Endothelial cell of umbilical vein (primary cell): ENCODE data around the gene ARHGAP27.

ENCODE experiments used
- POLR2A ChIP-seq: IDR thresholded peaks from 2 replicates; pipeline ENCODE4 v1.6.1; 2012; ENCODE audit warnings: low read depth, mild to moderate bottlenecking, control low read depth, low read length
- POLR2AphosphoS5 ChIP-seq: IDR thresholded peaks from 2 replicates; pipeline ENCODE4 v1.6.1; 2012; ENCODE audit warnings: low read depth, mild to moderate bottlenecking, control low read depth, low read length, moderate library complexity; ENCODE audit not compliant: insufficient read depth
- TF ChIP-seq, protein P1 (sequence below), 2 donors: IDR thresholded peaks; 1 replicate in 1 of 2; 2 replicates in 1 of 2; pipeline ENCODE4 v1.5.1; 2011; ENCODE audit warnings: low read length in 2 of 2, mild to moderate bottlenecking in 2 of 2, moderate library complexity in 2 of 2, control low read depth in 1 of 2, inconsistent platforms in 1 of 2, low read depth in 1 of 2; ENCODE audit not compliant: insufficient read depth in 1 of 2; ENCODE audit errors: extremely low read depth in 1 of 2

DNA sequence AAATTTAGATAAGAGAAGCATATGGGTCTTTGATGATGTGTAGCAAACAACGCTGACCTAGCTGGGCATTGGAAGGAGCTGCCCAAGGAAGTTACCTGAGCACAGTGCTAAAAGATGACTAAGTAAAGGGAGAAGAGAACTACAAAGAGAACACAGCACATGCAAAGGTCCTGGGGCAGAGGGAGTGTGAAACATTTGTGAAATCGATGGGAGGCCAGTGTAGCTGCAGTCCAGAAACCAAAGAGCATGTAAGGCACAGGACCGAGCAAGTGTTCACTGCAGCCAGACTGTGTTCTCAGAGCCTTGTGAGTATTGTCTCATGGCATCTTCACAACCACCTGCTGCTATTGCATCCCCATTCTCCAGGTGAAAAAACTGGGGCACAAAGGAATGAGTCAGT is 44.9 kb downstream of the ARHGAP27 start:
- TF ChIP-seq, protein P1, sequence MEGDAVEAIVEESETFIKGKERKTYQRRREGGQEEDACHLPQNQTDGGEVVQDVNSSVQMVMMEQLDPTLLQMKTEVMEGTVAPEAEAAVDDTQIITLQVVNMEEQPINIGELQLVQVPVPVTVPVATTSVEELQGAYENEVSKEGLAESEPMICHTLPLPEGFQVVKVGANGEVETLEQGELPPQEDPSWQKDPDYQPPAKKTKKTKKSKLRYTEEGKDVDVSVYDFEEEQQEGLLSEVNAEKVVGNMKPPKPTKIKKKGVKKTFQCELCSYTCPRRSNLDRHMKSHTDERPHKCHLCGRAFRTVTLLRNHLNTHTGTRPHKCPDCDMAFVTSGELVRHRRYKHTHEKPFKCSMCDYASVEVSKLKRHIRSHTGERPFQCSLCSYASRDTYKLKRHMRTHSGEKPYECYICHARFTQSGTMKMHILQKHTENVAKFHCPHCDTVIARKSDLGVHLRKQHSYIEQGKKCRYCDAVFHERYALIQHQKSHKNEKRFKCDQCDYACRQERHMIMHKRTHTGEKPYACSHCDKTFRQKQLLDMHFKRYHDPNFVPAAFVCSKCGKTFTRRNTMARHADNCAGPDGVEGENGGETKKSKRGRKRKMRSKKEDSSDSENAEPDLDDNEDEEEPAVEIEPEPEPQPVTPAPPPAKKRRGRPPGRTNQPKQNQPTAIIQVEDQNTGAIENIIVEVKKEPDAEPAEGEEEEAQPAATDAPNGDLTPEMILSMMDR (IDR thresholded peaks at IDR 0.05; ENCODE audit: extremely low read depth in 1 of 2, insufficient read depth in 1 of 2, low read depth in 1 of 2, low read length in 2 of 2): no peak
- TF ChIP-seq POLR2AphosphoS5: no peak
- TF ChIP-seq POLR2A: no peak
